Measurements from ENCODE around the gene AK4.

AK4 gene

GRCh38 chr1:65263286-65263685 is 115.3 kb downstream of the AK4 start:
- no peak for TF ChIP-seq FOXP2 (optimal IDR thresholded peaks at IDR 0.05; ENCODE audit: borderline replicate concordance, extremely low read depth, extremely low read length, insufficient read depth)
- TF ChIP-seq TAF1 (IDR thresholded peaks at IDR 0.05; ENCODE audit: borderline replicate concordance, insufficient read depth, low read length) = no peak
- TF ChIP-seq REST (IDR thresholded peaks at IDR 0.05; ENCODE audit: insufficient read depth in 1 of 2, low read depth in 2 of 2, low read length in 2 of 2) = no peak
- no peak for TF ChIP-seq SIN3A (IDR thresholded peaks at IDR 0.05; ENCODE audit: borderline replicate concordance, insufficient read depth, low read length)
- TF ChIP-seq POLR2AphosphoS5 (IDR thresholded peaks at IDR 0.05; ENCODE audit: low read depth, low read length) = no peak

- TF ChIP-seq TAF1 (IDR thresholded peaks at IDR 0.05; ENCODE audit: borderline replicate concordance, insufficient read depth, low read length) = no peak
- no peak for TF ChIP-seq POLR2AphosphoS5 (IDR thresholded peaks at IDR 0.05; ENCODE audit: low read depth, low read length)
- TF ChIP-seq SIN3A (IDR thresholded peaks at IDR 0.05; ENCODE audit: borderline replicate concordance, insufficient read depth, low read length) = no peak
- no peak for TF ChIP-seq FOXP2 (optimal IDR thresholded peaks at IDR 0.05; ENCODE audit: borderline replicate concordance, extremely low read depth, extremely low read length, insufficient read depth)
- TF ChIP-seq REST (IDR thresholded peaks at IDR 0.05; ENCODE audit: insufficient read depth in 1 of 2, low read depth in 2 of 2, low read length in 2 of 2) = no peak
Observed at GRCh38 chr1:65264197-65264929, 116.4 kb downstream of the AK4 start.

GRCh38 chr1:65265296-65265650 is 117.3 kb downstream of the AK4 start:
- TF ChIP-seq SIN3A (IDR thresholded peaks at IDR 0.05; ENCODE audit: borderline replicate concordance, insufficient read depth, low read length) (no peak), REST (IDR thresholded peaks at IDR 0.05; ENCODE audit: insufficient read depth in 1 of 2, low read depth in 2 of 2, low read length in 2 of 2) (no peak), FOXP2 (optimal IDR thresholded peaks at IDR 0.05; ENCODE audit: borderline replicate concordance, extremely low read depth, extremely low read length, insufficient read depth) (no peak), TAF1 (IDR thresholded peaks at IDR 0.05; ENCODE audit: borderline replicate concordance, insufficient read depth, low read length) (no peak)

- no peak for TF ChIP-seq FOXP2 (optimal IDR thresholded peaks at IDR 0.05; ENCODE audit: borderline replicate concordance, extremely low read depth, extremely low read length, insufficient read depth)
- no peak for TF ChIP-seq REST (IDR thresholded peaks at IDR 0.05; ENCODE audit: insufficient read depth in 1 of 2, low read depth in 2 of 2, low read length in 2 of 2)
- no peak for TF ChIP-seq SIN3A (IDR thresholded peaks at IDR 0.05; ENCODE audit: borderline replicate concordance, insufficient read depth, low read length)
- TF ChIP-seq POLR2AphosphoS5 (IDR thresholded peaks at IDR 0.05; ENCODE audit: low read depth, low read length) = no peak
- no peak for TF ChIP-seq TAF1 (IDR thresholded peaks at IDR 0.05; ENCODE audit: borderline replicate concordance, insufficient read depth, low read length)
Observed at GRCh38 chr1:65265651-65266351, 117.8 kb downstream of the AK4 start.

Data from PFSK-1 (cell line).